CD4-positive, alpha-beta T cell (primary cell): ENCODE measurements around the gene KCNN4. TPM values are rescaled to one million over a fixed set of nuclear protein-coding genes. Genes with fewer than 3 reads are reported as not detected.

Experiments used
- ATAC-seq: fragments of 200-7000 bp; cut with Tn5 transposase; one replicate; pipeline ENCODE4 v1.10.0; 2022; ENCODE audit warnings: mild to moderate bottlenecking; ENCODE audit not compliant: poor library complexity
- CTCF ChIA-PET: fragments of 350-600 bp; sonication (Branson Sonifier 250); formaldehyde crosslinking; loops from one replicate; lab custom pipeline; 2021; ENCODE audit warnings: antibody characterized with exemption, inconsistent platforms; lab: Charles Lee
- POLR2A ChIA-PET: fragments of 350-600 bp; sonication (Branson Sonifier 250); formaldehyde crosslinking; loops from one replicate; lab custom pipeline; 2021; ENCODE audit warnings: antibody characterized with exemption, inconsistent platforms; lab: Charles Lee
- DNase-seq, 14 experiments: peaks; one replicate each; pipeline ENCODE4 v3.0.0-alpha.2; 2013 to 2020; ENCODE audit warnings: mixed read lengths in 2 of 14
- H3K27ac ChIP-seq, 2 donors: one replicate each; pipeline versions ENCODE4 v1.5.1 to v1.7.0; 2013; ENCODE audit warnings: low read length in 2 of 2, low read depth in 1 of 2, mild to moderate bottlenecking in 1 of 2
- H3K27me3 ChIP-seq, 2 experiments: 1 replicate in 1 of 2; 2 replicates in 1 of 2; pipeline versions ENCODE4 v1.6.1 to v1.7.0; 2013; ENCODE audit warnings: low read length in 2 of 2, control low read depth in 1 of 2, mild to moderate bottlenecking in 1 of 2, moderate library complexity in 1 of 2; ENCODE audit not compliant: insufficient read depth in 2 of 2, control insufficient read depth in 1 of 2
- H3K36me3 ChIP-seq: one replicate; pipeline ENCODE4 v1.6.1; 2013; ENCODE audit warnings: low read length, control low read depth; ENCODE audit not compliant: insufficient read depth
- H3K4me1 ChIP-seq: one replicate; pipeline ENCODE4 v1.6.1; 2013; ENCODE audit warnings: low read length, control low read depth; ENCODE audit not compliant: insufficient read depth
- H3K4me3 ChIP-seq: one replicate; pipeline ENCODE4 v1.5.1; 2013; ENCODE audit warnings: mild to moderate bottlenecking, low read length, moderate library complexity
- H3K9me3 ChIP-seq, 2 experiments: 1 replicate in 1 of 2; 2 replicates in 1 of 2; pipeline versions ENCODE4 v1.6.1 to v1.7.0; 2013; ENCODE audit warnings: low read length in 2 of 2, mild to moderate bottlenecking in 2 of 2, control low read depth in 1 of 2, moderate library complexity in 1 of 2; ENCODE audit not compliant: control insufficient read depth in 1 of 2, insufficient read depth in 1 of 2
- H3K27ac Mint-ChIP-seq: one replicate; pipeline ENCODE4 v1.8.0; 2020; ENCODE audit warnings: mixed read lengths
- H3K27me3 Mint-ChIP-seq: one replicate; pipeline ENCODE4 v1.8.0; 2021; ENCODE audit warnings: mixed read lengths
- H3K36me3 Mint-ChIP-seq: one replicate; pipeline ENCODE4 v1.8.0; 2021; ENCODE audit warnings: low read depth, mixed read lengths
- H3K4me1 Mint-ChIP-seq: one replicate; pipeline ENCODE4 v1.8.0; 2021; ENCODE audit warnings: low read depth, mixed read lengths
- H3K4me3 Mint-ChIP-seq: one replicate; pipeline ENCODE4 v1.8.0; 2020; ENCODE audit warnings: mild to moderate bottlenecking, mixed read lengths
- H3K9me3 Mint-ChIP-seq: one replicate; pipeline ENCODE4 v1.8.0; 2020; ENCODE audit warnings: mixed read lengths
- intact Hi-C, 2 experiments: fragments of 100-400 bp; cut with DNase I in 1 of 2; cut with micrococcal nuclease in 1 of 2; formaldehyde crosslinking; loops; one replicate each; pipeline versions ENCODE4 v1.15.1 to v1.9.0; 2023 to 2025; cut with DNase I, micrococcal nuclease
- total RNA-seq, 174 experiments: library from RNA in 2 of 174; stranded (reverse) in 2 of 174; gene quantifications; one replicate each; pipeline ENCODE4 v1.2.3 and lab custom pipeline; 2021 to 2026
- TF ChIP-seq, protein P1 (sequence below): fragments of 200-600 bp; IDR thresholded peaks from one replicate; pipeline ENCODE4 v1.8.0; 2022; ENCODE audit warnings: antibody characterized with exemption, mild to moderate bottlenecking

Gene KCNN4
- total RNA-seq, 2 experiments from 2014 or later: 9.7 to 10.4 TPM

DNA sequence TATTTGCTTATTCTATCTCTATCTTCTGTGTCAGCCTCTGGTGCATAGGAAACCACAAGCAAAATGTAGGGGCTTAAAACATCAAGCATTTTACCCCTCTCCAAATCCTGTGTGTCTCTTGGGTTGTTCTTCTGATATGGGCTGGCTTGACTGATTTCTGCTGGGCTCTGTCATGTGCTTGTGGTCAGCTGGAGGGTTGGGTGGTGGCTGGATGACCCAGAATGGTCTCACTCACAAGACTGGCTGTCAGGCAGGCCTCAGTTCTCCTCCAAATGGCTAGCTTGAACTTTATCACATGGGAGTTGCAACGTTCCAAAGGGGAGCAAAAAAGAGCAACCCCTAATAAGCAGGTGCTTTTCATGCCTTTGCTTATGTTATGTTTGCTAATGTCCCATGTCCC is 31.1 kb upstream of the KCNN4 start:
- ChIA-PET CTCF (interaction anchor here (2.3 kb wide), 1 partner anchor 67 kb away, joined by 6 read pairs; no protein-coding TSS in a partner anchor), POLR2A (no interaction called here)
- no peaks in the 10 kb centered on the region for H3K9me3 ChIP-seq

DNA sequence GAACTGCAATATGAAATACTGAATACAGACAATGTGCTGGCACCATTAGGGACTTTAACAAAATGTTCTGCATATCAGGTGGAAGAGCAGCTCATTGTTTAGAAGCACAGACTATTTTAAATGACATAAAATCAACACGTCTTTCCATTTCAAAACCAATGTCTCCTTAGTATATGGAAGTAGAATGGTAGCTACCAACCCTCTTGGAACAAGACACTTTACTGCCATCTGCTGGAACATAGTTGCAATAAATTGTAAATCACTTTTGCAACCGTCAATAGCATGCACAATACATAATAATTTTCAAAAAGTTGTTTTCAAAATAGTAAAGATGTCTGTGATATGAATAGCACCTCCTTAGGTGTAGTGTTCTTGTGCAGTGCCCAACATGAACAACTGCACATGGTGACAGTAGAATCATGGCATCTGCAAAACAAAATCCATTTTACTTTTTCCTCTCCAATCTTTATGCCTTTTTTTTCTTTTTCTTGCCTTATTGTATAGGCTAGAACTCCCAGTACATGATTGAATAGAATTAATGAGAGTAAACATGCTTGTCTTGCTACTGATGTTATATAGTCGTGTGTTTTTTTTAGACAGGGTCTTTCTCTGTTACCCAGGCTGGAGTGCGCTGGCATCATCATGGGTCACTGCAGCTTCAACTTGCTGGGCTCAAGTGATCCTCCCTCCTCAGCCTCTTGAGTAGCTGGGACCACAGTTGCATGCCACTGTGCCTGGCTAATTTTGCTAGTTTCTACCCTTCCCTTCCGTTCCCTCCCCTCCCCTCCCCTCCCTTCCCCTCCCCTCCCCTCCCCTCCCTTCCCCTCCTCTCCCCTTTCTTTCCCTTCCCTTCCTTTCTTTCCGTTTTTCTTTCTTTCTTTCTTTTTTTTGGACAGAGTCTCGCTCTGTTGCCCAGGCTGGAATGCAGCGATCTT is 29.3 kb upstream of the KCNN4 start:
- Histone ChIP-seq H3K27ac (no peak overlapping the region), H3K27me3 (no peaks in the 10 kb centered on the region), H3K9me3 (no peaks in the 10 kb centered on the region), H3K4me1 (peaks cover 8% of the 10 kb centered on the region), H3K4me3 (no peak overlapping the region), H3K36me3 (no peaks in the 10 kb centered on the region)
- H3K9me3 Mint-ChIP-seq: no peaks in the 10 kb centered on the region
- H3K4me3 Mint-ChIP-seq: no peak overlapping the region
- H3K4me1 Mint-ChIP-seq: no peaks in the 10 kb centered on the region
- peaks cover 31% of the 10 kb centered on the region for H3K27me3 Mint-ChIP-seq
- ChIA-PET POLR2A (interaction anchor here (1.1 kb wide), 2 partner anchors 56 to 65 kb away, joined by 4 to 9 read pairs; partner anchors contain the start of gene SMG9), CTCF (interaction anchor here (0.6 to 2.7 kb wide), 13 partner anchors 10 to 214 kb away, joined by 3 to 41 read pairs (median 3); partner anchors contain the start of genes IRGQ, ZNF283 and ZNF576)
- intact Hi-C loops: loop anchor here (1.0 to 10.0 kb wide), 2 partner anchors 65 to 375 kb away; no protein-coding TSS in a partner anchor
- TF ChIP-seq, protein P1, sequence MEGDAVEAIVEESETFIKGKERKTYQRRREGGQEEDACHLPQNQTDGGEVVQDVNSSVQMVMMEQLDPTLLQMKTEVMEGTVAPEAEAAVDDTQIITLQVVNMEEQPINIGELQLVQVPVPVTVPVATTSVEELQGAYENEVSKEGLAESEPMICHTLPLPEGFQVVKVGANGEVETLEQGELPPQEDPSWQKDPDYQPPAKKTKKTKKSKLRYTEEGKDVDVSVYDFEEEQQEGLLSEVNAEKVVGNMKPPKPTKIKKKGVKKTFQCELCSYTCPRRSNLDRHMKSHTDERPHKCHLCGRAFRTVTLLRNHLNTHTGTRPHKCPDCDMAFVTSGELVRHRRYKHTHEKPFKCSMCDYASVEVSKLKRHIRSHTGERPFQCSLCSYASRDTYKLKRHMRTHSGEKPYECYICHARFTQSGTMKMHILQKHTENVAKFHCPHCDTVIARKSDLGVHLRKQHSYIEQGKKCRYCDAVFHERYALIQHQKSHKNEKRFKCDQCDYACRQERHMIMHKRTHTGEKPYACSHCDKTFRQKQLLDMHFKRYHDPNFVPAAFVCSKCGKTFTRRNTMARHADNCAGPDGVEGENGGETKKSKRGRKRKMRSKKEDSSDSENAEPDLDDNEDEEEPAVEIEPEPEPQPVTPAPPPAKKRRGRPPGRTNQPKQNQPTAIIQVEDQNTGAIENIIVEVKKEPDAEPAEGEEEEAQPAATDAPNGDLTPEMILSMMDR: peak; percentile 74
- ATAC-seq (peak; percentile 70), DNase-seq (peak in 3 of 14 experiments; percentile 63 to 76 (median 73))
- no peak overlapping the region for H3K27ac Mint-ChIP-seq
- H3K36me3 Mint-ChIP-seq: no peaks in the 10 kb centered on the region

More for the DNA sequence above, 31.1 kb upstream of the KCNN4 start:
- ATAC-seq (no peak), DNase-seq (no peak)
- TF ChIP-seq, protein P1: no peak
- no peaks in the 10 kb centered on the region for H3K9me3 Mint-ChIP-seq
- no peak overlapping the region for H3K4me3 Mint-ChIP-seq
- H3K36me3 ChIP-seq: no peaks in the 10 kb centered on the region
- H3K27ac ChIP-seq: no peak overlapping the region
- H3K27me3 ChIP-seq: no peaks in the 10 kb centered on the region
- peaks cover 8% of the 10 kb centered on the region for H3K4me1 ChIP-seq
- no peak overlapping the region for H3K27ac Mint-ChIP-seq
- peaks cover 31% of the 10 kb centered on the region for H3K27me3 Mint-ChIP-seq
- intact Hi-C loops: no loop called here
- H3K4me1 Mint-ChIP-seq: no peaks in the 10 kb centered on the region
- H3K4me3 ChIP-seq: no peak overlapping the region
- H3K36me3 Mint-ChIP-seq: no peaks in the 10 kb centered on the region

DNA sequence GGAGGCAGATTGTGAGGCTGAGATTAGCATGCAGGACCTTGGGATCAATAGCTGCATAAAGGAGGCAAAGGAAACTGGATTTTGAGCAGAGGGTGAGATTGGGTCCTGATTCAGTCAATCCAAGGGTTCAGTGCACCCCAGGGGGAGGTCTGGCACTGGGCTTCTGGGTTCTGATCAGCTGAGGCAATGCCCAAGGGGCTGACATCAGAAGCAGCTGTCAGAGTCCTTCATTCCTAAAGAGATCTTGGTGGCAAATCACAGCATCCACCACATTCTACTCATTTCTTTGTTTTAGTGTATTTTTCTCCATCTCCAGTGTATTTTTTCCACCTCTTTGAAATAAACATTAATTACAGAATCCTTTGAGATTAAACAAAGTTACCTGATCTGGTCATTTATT is 26.9 kb upstream of the KCNN4 start:
- ChIA-PET CTCF (no interaction called here), POLR2A (no interaction called here)
- H3K9me3 Mint-ChIP-seq: no peaks in the 10 kb centered on the region
- peaks cover 25% of the 10 kb centered on the region for H3K27me3 Mint-ChIP-seq
- no peaks in the 10 kb centered on the region for H3K36me3 ChIP-seq
- ATAC-seq (no peak), DNase-seq (no peak)
- H3K4me3 Mint-ChIP-seq: no peak overlapping the region
- H3K4me3 ChIP-seq: no peak overlapping the region
- no peaks in the 10 kb centered on the region for H3K9me3 ChIP-seq
- TF ChIP-seq, protein P1: no peak
- H3K27ac Mint-ChIP-seq: no peak overlapping the region
- H3K4me1 ChIP-seq: peaks cover 4% of the 10 kb centered on the region
- H3K27ac ChIP-seq: no peak overlapping the region
- no peaks in the 10 kb centered on the region for H3K4me1 Mint-ChIP-seq
- H3K36me3 Mint-ChIP-seq: no peaks in the 10 kb centered on the region
- no peaks in the 10 kb centered on the region for H3K27me3 ChIP-seq
- intact Hi-C loops: loop anchor here in 1 of 2 experiments (10.0 kb wide), 1 partner anchor 373 kb away; no protein-coding TSS in a partner anchor
